HG03025 (cell line): ENCODE data around the gene MYO1E.

Experiments
- ATAC-seq: cut with Tn5 transposase; IDR thresholded peaks from one replicate; pipeline ENCODE4 v1.9.1; 2021; ENCODE audit warnings: mild to moderate bottlenecking, moderate library complexity; ENCODE audit not compliant: unreplicated experiment, low FRiP score

The MYO1E gene

DNA sequence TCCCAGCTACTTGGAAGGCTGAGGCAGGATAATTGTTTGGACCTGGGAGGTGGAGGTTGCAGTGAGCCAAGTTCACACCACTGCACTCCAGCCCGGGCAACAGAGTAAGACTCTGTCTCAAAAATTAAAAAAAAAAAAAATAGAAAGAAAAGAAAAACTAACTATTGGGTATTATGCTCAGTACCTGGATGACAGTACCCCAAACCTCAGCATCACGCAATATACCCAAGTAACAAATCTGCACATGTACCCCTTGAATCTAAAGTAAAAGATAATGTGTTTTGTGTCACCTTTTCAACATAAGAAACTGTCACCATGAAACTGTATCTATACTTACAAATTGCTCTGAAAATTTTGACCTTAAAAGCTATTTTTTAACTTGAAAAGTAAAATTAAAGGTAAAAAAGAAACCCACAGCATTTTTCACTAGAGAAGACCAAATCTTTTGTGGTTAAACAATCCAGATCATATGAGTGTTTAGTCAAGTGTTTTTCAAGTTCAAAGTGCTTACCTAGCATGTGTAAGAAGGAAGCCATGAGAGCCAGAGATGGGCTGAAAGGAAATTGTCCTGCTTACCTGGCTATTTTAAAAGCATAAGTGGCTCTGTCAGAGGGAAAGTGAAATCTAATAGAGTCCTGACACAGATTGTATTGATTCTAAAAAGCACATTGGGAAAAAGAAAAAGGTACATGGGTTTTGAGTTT, 50.5 kb downstream of the MYO1E start:
- ATAC-seq, result no peak

DNA sequence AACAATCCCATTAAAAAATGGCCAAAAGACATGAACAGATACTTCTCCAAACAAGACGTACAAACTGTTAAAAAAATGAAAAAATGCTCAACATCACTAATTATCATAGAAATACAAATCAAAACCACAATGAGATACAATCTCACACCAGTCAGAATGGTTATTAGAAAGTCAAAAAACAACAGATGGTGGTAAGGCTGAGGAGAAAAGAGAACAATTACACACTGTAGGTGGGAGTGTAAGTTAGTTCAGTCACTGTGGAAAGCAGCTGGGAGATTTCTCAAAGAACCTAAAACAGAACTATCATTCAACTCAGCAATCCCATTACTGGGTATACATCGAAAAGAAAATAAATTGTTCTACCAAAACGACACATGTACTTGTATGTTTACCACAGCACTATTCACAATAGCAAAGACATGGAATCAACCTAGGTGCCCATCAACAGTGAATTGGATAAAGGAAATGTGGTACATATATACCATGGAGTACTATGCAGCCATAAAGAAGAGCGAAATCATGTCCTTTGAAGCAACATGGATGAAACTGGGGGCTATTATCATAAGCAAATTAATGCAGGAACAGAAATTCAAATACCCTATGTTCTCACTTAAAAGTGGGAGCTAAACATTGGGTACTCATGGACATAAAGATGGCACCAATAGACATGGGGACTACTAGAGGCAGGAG, 51.5 kb downstream of the MYO1E start:
- ATAC-seq, result no peak

DNA sequence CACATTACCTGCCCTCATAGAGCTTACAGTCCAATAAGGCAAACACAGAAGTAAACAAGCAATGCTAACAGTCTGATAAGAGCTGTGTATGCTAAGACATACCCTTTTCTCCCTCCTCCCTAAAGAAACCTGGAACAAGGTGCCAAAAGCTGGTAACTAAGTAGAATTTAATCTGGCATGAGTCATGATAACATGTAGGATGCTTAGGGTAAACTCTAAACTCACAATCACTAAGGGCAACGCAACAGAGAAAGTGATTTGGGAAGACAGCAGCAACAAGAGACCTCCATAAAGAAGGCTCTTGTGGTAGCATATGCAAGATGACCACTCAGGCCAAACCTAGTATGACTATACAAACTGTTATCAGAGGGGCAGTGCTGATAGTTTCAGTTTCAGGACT, 55.5 kb downstream of the MYO1E start:
- ATAC-seq, result no peak

DNA sequence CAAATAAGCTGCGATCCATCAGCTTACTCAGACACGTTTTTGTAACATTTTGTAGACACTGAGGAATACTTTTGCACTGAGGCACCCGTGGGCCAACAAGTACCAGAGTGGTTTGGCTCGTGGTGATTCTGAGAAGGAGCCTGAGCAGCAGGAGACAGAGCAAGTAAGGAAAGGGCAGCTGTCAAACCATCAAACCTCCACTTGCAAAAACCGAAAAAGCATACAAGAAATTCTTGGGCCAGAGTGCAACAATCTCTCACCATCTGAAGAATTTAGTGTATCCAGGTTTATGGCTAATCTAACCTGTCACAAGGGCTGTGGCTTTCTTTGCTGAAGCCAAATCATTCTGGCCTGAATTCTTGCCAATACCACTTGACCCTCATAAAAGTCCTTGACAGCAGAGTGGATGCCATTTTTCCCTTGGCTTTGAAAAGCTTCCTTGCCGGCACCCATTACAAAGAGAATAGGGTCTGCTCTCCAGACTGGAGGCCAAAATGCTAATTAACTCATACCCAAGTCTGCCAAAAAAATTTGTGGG, 56.7 kb downstream of the MYO1E start:
- ATAC-seq, result no peak

DNA sequence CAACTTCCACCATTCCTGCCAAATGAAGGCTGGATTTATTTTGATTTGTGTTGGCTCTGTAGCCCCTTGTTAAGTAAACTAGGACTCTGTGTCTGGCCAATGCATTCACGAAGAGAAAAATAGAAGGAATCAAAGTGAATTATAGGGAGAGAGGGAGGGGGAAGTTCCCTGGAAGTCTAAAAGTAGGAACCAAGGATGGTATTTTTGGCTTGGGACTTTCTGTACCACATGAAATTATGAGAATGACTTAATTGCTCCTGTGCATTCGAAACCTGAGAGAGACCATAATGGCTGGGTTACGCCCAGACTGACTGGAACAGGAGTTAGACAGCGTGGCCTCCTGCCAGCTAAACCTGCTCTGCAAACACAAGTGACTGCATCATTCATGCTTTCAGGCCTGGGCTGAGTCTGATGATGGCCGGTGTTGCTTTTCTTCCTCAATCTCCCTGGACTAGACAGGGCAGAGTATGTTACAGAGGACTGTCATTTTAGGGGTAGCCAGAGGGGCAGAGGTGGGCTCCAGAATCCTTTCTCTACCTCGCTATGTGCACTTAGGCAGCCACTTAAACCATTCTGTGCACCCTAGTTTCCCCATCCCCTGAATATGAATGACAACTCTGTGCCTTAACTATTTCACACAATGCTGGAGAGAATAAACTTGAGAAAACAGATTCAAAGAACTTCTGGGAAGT, 58.9 kb downstream of the MYO1E start:
- ATAC-seq, result peak; percentile 62

DNA sequence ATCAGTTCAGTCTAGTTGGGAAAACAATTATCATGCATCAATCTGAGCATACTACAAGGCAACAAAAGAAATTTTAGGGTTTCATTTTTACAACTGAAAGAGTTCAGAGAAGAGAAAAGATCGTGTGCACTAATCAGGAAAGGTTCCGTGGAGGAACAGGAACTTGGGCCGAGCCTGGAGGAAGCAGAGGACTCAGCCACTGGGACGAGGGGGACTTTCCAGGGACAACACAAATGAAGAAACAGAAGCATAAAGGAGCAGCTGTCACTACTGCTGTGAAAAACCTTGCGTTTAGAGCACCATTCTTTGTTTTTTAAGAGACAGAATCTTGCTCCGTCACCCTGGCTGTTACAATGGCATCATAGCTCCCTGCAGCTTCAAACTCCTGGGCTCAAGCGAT, 60.5 kb downstream of the MYO1E start:
- ATAC-seq, result no peak

DNA sequence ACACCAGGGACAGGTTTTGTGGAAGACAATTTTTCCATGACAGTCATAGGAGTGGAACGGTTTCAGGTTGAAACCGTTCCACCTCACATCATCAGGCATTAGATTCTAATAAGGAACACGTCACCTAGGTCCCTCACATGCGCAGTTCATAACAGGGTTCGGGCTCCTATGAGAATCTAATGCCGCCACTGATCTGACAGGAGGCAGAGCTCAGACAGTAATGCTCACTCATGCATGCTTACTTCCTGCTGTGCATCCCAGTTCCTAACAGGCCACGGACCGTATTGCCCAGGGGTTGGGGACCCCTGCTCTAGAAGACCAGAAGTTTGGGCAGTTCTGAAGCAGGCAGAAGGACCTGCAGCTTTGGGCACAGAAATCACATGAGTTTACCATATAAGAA, 61.5 kb downstream of the MYO1E start:
- no peak for ATAC-seq

DNA sequence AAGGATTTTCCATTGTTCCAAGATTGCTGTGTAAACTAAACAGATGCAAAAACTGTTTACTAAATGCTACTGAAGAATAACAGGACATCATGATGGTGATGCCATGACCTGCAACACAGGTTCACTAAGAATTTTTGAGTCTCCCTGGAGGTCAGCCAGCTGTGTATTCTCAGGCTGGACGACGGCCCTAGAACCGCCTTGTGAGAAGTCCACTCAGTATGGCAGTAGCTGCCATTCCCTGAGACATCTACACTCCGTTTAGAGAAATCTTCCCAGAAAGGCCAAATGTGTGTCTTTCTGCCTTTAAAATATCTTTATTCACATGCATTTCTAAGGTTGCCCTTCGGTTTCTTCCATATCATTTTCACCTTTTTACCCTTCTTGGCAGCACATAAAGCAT, 63.3 kb downstream of the MYO1E start:
- no peak for ATAC-seq

DNA sequence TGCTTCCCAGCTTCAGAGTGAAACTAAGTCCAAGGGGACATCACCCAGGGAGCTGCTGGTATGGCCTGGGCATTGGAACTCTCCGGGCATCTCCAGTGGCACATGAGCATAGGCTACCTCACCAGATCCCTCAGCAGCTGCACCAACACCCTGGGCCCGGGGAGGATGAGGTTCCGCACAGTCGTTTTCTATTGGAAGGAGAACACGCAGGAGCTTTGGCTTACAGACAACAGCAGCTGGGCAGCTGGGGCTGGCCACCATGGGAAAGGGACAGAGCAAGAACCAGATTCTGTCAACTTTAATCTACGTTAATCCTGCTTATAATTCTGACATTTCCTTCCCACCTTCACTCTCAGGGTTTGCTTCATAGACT, 65.5 kb downstream of the MYO1E start:
- ATAC-seq, result no peak

DNA sequence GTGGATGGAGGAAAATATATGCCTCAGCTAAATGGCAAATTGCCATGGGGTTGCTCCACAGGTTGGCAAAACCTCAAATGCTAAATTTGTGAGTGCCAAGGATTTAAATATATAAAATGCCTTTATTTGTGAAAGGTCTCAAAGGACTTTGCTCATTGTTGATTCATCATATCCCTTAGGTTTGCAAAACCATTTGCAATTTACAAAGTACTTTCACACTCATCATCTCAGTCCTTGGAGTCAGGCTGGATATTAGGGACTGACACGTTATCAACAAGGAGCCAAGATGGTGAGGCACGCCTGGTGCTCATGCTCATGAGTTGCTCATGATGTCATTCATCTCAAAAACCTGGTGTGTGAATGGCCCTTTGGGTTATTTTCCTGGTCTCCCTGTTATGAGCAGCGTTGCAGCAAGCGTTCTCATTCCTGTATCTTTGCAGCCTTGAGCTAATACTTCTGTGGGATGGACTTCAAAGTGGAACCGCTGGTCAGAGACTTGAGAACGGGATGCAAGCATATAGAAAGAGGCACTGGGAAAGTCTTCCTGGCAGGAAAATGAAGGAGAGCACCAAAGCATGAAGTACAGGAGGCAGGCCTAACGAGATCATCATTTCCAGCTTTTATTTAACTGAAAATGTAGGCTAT, 66.0 kb downstream of the MYO1E start:
- no peak for ATAC-seq

DNA sequence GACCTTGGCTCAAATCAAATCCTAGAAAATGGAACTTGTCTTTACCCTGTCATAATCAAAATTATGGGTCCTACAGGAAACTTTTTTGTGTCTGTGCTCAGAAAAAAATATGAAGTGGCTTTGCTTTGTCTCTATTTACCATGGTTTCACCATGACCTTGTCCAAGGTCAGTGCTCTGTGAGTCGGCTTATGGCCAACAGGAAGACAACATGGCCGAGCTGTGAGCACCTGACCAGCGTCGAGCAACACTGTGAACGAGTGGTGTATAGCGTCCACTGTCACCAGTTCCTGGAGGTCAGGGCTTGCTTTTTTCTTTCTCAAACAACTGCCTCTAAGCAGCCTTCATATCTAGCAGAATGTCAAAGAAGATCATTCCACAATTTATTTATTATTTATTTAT, 67.9 kb downstream of the MYO1E start:
- ATAC-seq, result no peak

DNA sequence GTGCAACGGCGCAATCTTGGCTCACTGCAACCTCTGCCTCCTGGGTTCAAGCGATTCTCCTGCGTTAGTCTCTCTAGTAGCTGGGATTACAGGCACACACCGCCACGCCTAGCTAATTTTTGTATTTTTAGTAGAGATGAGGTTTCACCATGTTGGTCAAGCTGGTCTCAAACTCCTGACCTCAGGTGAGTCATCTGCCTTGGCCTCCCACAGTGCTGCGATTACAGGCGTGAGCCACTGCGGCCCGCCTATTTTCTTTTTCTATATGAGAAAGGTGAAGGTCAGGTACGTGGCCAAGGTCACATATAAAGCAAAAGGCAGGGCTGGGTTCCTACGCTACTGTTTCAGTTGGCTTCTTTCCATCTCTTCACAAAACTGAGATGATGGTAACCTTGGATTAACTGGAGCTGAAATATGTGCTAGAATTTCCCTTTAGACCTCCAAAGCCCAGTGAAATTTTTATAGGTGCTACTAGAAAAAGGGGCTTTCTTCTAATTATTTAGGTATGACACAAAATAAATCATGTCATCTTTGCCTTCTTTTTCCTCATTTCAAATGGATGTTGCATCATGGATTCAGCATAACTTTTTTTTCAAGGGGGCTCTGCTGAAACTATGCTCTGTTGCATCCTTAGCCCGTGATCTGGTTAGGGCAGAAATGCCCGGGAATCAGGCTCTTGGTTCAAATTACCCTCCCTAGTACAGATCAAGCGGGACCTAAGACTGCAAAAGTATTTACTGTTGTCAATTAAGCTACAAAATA, 68.5 kb downstream of the MYO1E start:
- ATAC-seq, result peak; percentile 45

DNA sequence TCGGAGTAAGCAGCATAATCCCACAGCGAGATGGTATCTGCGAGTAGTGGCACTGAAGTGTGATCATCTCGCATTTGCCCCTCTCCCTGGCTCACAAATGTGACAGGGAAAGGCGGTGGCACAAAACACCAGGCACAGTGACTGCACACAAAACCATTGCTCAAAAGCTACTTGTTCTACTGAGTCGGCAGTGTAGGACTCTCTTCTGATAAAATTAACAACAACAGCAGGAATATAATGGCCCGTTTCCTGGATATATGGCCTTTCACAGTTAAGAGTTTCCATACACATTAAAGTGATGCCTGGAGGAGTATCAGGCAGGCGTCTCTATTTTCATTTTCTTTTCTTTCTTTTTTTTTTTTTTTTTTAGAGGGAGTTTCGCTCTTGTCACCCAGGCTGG, 69.0 kb downstream of the MYO1E start:
- peak; percentile 21 for ATAC-seq

DNA sequence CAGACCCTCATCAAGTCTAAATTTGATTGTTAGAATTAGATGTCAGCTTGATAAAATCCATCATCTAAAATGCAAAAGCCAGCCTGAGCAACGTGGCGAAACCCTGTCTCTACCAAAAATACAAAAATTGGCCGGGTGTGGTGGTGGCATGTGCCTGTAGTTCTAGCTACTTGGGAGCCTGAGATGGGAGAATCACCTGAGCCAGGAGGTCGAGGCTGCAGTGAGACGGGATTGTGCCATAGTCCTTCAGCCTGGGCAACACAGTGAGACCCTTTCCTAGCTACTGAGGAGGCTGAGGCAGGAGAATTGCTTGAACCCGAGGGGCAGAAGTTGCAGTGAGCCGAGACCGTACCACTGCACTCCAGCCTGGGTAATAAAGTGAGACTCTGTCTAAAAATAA, 69.5 kb downstream of the MYO1E start:
- ATAC-seq, result no peak

DNA sequence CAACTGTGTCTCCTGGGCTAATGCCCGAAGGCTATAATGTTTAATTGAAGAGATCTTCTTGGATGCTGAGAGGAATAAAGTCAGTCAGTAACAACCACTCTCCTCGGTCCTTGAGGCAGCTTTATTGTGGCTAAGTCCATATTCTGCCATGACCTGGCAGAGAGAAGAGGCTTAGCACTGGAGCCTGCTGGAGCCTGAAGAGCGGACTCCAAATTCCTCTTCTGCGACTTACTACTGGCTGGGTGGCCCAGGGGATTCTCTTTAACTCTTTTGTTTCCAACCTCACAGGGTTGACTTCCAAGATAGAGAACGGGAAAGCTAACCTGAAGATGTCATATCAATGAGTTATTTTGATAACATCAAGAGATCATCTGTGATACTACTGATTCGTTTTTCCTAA, 71.1 kb downstream of the MYO1E start:
- no peak for ATAC-seq

DNA sequence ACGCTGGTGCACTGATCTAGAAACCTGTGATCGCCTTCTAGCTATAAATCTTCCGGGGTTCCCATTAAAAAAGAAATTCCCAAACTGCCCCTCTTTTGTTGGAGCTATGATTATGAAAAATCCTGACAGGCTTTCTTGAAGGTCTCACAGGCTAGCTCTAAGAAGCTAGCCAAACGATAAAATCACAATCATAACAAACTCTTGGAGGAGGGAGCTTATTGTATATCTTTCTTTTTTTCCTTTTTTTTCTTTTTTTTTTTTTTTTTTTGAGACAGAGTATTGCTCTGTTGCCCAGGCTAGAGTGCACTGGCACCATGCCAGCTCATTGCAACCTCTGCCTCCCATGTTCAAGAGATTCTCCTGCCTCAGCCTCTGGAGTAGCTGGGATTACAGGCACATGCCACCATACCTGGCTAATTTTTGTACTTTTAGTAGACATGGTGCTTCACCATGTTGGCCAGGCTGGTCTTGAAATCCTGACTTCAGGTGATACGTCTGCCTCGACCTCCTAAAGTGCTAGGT, 72.0 kb downstream of the MYO1E start:
- no peak for ATAC-seq

DNA sequence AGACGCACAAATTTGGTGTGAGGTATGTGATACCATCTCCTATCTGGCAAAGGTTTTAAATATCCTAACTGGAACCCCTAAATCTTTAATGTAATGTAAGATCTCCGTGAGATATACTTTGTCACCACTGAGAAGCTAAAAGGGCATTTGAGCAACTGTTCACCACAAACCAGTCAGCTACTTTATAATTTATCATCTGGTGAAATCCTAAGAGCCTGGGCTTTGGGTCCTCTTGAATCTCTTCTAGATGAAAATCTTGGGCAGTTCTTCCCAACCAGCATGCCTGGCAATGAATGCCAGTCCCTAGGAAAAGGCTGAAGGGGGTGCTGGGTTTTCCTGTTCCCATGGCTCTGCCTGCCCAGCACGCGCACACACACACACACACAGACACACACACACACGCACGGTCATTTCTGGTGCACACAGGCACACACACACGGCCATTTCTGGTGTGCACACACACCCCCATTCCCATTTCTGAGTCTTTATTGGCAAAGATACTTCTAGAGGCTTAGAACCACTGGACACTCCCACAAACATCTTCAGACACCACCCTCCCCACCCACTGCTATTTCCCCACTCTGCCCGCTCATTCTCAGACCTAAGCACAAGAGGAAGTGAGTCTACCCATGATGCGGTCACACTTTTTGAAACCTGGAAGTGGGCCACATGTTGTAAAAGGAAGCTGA, 72.6 kb downstream of the MYO1E start:
- ATAC-seq, result peak; percentile 30

DNA sequence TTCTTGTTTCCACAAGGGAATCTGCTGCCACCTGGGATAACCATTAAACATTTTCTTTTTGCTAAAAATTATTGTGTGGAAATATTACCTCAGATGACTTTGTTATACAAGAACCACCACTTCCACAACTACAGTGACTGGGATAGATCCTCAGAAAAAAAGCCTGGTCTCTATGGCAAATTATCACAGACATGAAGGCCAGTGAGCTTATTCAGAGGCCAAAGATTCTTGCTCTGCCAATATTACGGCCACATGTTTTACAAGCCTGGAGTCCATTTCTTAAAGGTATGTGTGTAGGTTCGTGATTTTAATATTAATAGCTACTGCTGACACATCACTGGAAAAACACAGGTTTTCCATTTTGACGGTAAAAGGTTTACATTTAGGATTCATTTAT, 73.8 kb downstream of the MYO1E start:
- ATAC-seq, result no peak

DNA sequence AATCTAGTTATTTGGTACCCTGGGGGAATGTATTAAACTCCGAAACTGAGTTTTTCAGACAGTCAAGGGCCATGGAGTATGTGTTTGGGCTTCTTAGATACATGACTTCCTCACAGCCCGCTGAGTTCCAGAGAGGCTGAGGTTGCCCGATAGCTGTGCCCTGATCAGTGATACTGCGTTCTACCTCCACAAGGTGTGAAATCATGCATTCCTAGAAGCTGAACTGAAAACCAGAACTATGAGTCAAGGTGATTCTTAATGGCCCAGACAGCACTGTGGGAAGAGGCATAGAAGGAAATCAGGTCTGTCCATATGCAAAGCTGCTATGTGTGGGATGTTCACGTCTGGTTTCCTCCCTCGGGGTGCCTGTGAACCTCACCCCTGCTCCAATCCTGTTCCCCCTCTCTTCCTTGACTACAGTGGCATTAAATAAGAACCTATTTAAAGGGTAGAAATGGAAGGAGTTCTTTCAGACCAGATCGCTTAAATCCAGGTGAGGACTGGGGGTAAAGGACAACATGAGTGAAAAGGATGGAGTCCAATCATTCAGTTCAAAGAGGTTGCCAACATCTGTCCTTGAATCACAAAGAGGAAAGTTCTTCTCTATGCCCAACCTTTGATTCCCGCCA, 74.3 kb downstream of the MYO1E start:
- ATAC-seq, result peak; percentile 69
